IMR-90 (cell line): Measurements from ENCODE around the gene HIF1A.

ENCODE experiments used
- CEBPB ChIP-seq: IDR thresholded peaks from 2 replicates; pipeline ENCODE4 v1.6.1; 2012; ENCODE audit warnings: low read depth, low read length, improper control_type of control experiment
- CHD1 ChIP-seq: IDR thresholded peaks from 2 replicates; pipeline ENCODE4 v1.6.1; 2012; ENCODE audit warnings: low read depth, low read length, improper control_type of control experiment
- CTCF ChIP-seq: conservative IDR thresholded peaks from 2 replicates; pipeline ENCODE4 v1.5.1; 2012; ENCODE audit warnings: mild to moderate bottlenecking, low read depth, low read length, improper control_type of control experiment
- ELK1 ChIP-seq: fragments of 150-350 bp; IDR thresholded peaks from 2 replicates; pipeline ENCODE4 v1.6.1; 2016; ENCODE audit warnings: low read depth, mild to moderate bottlenecking, low read length, moderate library complexity, borderline replicate concordance
- FOS ChIP-seq: fragments of 150-350 bp; IDR thresholded peaks from 2 replicates; pipeline ENCODE4 v1.6.1; 2016; ENCODE audit warnings: low read depth, low read length
- MXI1 ChIP-seq: IDR thresholded peaks from 2 replicates; pipeline ENCODE4 v1.6.1; 2012; ENCODE audit warnings: low read depth, mild to moderate bottlenecking, low read length, moderate library complexity, borderline replicate concordance
- POLR2A ChIP-seq: IDR thresholded peaks from 2 replicates; pipeline ENCODE4 v1.6.1; 2012; ENCODE audit warnings: mild to moderate bottlenecking, low read depth, low read length
- RAD21 ChIP-seq: IDR thresholded peaks from 2 replicates; pipeline ENCODE4 v1.6.1; 2012; ENCODE audit warnings: low read length, improper control_type of control experiment
- RFX5 ChIP-seq: IDR thresholded peaks from 2 replicates; pipeline ENCODE4 v1.8.0; 2012; ENCODE audit warnings: low read depth, mild to moderate bottlenecking, low read length, moderate library complexity
- SMC3 ChIP-seq: fragments of 150-350 bp; IDR thresholded peaks from 2 replicates; pipeline ENCODE4 v1.6.1; 2016; ENCODE audit warnings: low read depth, mild to moderate bottlenecking, antibody characterized with exemption, low read length, moderate library complexity
- USF2 ChIP-seq: fragments of 150-350 bp; IDR thresholded peaks from 2 replicates; pipeline ENCODE4 v1.6.1; 2017; ENCODE audit warnings: mild to moderate bottlenecking, antibody characterized with exemption, low read length, low read depth

- TF ChIP-seq POLR2A (no peak), ELK1 (no peak), CTCF (no peak), RAD21 (no peak), RFX5 (no peak), MXI1 (no peak), SMC3 (no peak), CHD1 (no peak), CEBPB (peak; percentile 22; the same call in 1 of the 2 replicates), USF2 (no peak), FOS (no peak)
Measured at GRCh38 chr14:61774861-61775260, 79.5 kb downstream of the HIF1A start.
